GM18951 (cell line): ENCODE results near the gene EML6.

Experiments used
- POLR2A ChIP-seq: IDR thresholded peaks from 4 replicates; pipeline ENCODE4 v1.6.1; 2011; ENCODE audit warnings: mild to moderate bottlenecking; ENCODE audit not compliant: insufficient read length, insufficient read depth; ENCODE audit errors: extremely low read depth
- in situ Hi-C: fragments of 300-500 bp; cut with MboI; formaldehyde crosslinking; loops from one replicate; pipeline ENCODE4 v1.12.0; 2022; ENCODE audit warnings: low sequenced_read_pairs, mixed read lengths, inconsistent platforms; ENCODE audit not compliant: unreplicated experiment

Gene EML6

GRCh38 chr2:54945391-54946219 lies 222.1 kb downstream of the EML6 start:
- TF ChIP-seq POLR2A: no peak
- in situ Hi-C loops: no loop called here

DNA sequence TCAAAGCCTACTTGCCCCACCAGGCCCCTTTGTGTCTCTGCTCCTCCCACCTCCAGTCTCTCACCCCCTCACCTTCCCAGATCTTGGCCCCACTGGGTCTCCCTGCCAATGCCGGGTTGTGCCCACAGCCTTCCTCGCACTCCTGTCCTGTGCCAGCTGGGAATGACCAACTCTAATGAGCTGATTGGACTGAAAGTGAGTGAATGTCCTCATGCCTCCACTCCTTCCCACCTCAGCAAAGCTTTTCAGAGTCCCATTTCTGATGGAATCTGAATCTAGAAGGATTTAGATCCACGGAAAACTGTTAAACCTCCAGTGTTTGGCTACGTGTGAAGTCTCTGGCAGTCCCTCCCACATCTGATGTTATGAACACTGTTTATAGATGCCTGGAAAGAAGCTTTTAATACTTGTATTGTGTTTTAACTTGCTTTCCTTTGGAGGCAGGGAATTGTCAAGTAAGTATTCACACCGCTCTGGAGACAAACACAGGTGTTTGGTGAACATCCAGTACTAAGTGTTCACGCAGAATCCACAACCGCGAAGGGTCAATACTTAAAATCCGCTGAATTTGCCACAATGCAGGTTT lies 222.9 kb downstream of the EML6 start:
- in situ Hi-C loops: no loop called here

GRCh38 chr2:54947136-54947535 lies 223.7 kb downstream of the EML6 start:
- TF ChIP-seq POLR2A: no peak

More for the DNA sequence above, 222.9 kb downstream of the EML6 start:
- TF ChIP-seq POLR2A: no peak

GRCh38 chr2:54947646-54948045 lies 224.2 kb downstream of the EML6 start:
- no peak for TF ChIP-seq POLR2A

More at GRCh38 chr2:54947136-54947535, 223.7 kb downstream of the EML6 start:
- in situ Hi-C loops: no loop called here

DNA sequence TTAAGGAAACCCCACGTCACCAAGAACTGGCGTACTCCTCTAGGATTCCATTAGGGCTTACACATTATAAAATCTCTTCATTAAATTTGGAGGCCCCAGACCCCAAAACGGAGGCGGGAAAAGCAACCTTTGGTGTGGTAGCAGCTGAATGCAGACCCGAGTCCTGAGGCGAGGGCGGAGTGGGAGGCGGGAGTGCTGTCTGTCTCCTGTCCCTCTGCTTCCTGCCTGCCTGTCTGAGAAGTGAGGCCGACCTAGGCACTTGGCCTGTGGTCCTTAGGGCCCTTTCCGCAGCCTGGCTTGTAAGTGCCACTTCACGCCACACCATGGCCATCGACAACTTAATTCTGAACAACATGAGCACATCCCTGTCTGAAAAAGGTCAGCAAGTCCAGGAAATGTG lies 224.7 kb downstream of the EML6 start:
- in situ Hi-C loops: no loop called here
- no peak for TF ChIP-seq POLR2A

More at GRCh38 chr2:54947646-54948045, 224.2 kb downstream of the EML6 start:
- in situ Hi-C loops: no loop called here

DNA sequence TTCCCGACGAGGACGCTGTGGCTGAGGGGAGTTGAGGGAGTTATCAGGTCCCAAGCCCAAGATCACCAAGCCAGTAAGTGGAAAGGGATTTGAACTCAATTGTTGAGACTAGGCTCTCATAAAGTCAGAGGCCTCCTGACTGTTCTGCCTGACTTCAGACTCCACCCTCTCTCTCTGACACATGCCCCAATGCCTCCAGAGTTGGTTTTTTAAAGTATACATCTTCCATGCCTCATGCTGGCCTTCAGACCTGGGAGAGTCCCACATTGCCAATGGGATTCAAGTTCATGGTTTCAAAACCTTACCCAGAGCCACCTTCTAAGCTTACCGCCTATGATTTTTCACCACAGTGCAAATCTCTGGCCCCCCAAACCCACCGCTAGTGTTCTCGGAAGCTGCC lies 226.0 kb downstream of the EML6 start:
- in situ Hi-C loops: no loop called here
- no peak for TF ChIP-seq POLR2A

DNA sequence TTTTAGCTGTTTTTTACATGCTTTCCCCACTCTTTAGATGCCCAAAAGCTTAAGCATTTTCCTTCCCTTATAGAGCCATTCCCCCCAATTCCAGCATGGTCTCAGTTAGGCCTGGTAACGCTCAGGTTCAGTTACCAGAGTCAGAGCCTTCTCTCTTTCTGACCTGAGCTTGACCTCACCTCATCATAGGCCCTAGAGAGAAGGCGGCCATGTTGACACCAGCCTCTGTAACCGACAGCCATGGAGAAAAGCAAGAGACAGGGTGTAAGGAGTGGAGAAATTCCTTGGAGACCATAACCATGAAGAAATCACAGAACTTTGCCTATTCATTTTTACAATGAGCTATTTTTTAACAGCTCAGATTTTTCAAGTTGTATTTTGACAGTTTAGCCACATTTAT lies 227.3 kb downstream of the EML6 start:
- TF ChIP-seq POLR2A: no peak
- in situ Hi-C loops: no loop called here

DNA sequence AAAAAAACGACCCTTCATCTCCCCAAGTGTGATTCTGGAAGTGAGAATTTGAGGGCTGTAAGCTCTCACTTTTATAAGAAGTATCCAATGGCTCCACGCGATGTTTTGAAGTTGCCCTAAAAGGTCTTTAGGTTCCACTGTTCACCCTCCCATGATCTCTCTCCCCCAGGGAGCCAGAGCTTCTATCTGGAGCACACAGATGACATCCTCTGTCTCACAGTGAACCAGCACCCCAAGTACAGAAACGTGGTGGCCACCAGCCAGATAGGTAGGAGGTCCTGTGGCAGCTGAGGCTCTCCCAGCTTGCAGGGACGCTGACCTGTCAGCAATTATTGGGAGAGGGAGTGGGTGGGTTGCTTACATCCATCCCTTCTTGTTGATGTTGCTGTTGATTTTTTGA lies 229.0 kb downstream of the EML6 start:
- TF ChIP-seq POLR2A: no peak
- in situ Hi-C loops: no loop called here

DNA sequence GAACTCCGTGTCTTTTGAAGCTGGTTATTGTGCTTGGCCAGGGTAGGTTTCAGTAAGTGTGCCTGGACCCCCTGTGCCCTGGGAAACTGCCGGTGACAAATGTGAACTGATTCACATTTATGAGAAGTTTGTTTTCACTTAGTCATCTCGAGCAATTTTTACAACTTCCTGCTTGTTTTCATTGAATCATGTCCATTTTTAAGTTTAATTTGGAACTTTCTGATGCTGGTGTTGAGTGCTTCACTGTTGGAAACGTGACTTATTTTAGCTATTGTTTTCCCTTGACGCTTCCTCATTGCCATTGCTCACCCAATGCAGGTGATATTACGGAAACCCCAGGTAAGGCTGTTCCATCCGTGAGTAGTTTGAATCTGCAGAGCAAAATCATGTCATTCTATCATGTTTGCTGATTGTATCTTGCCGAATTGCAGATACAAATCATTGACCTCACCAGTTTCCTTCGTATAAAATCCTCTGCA lies 229.6 kb downstream of the EML6 start:
- in situ Hi-C loops: no loop called here
- TF ChIP-seq POLR2A: no peak

DNA sequence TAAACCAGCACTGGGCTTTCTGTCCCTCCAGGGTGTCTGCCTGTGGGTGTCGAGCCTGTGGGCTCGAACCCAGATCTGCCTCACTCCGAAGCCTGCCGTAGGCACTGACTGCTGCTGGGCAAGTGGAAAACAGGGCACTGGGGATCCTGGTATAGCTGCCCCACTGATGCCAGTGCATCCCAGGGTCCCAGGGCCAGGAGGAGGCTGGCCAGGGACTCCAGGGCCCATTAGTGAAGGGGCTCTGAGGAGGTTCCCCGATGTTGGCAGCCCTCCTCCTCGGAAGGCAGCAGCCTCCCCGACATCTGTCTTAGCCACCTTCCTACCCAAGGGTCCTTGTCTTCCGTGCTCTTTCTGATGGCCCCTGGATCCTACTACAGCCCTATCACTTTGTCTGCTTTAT lies 230.7 kb downstream of the EML6 start:
- TF ChIP-seq POLR2A: no peak
- in situ Hi-C loops: no loop called here

GRCh38 chr2:54954705-54955357 lies 231.4 kb downstream of the EML6 start:
- in situ Hi-C loops: no loop called here
- TF ChIP-seq POLR2A: no peak

- in situ Hi-C loops: no loop called here
- no peak for TF ChIP-seq POLR2A
These were observed 232.1 kb downstream of the EML6 start for GRCh38 chr2:54955358-54956110.

DNA sequence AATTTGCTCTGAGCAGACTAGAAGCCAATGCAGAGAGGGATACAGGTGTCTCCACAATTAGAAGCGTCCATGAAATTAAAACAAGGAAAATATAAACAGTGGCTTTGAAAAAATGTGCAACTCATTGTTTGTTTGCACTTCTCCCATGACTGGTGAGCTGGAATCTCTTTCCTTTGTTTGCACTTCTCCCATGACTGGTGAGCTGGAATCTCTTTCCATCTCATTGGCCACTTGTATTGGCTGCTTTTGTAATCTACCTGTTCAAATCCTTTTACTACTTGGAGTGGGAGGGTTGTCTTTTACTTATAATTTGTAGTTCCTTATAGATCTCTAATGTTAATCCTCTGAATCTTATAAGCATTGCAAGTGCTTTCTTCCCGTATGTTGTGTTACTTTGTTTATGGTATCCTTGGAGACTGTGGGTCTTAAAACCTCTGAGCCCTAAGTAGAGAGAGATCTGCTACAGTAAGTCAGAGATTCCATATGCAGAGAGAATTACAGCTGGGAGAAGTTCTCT lies 232.7 kb downstream of the EML6 start:
- TF ChIP-seq POLR2A: no peak
- in situ Hi-C loops: no loop called here

DNA sequence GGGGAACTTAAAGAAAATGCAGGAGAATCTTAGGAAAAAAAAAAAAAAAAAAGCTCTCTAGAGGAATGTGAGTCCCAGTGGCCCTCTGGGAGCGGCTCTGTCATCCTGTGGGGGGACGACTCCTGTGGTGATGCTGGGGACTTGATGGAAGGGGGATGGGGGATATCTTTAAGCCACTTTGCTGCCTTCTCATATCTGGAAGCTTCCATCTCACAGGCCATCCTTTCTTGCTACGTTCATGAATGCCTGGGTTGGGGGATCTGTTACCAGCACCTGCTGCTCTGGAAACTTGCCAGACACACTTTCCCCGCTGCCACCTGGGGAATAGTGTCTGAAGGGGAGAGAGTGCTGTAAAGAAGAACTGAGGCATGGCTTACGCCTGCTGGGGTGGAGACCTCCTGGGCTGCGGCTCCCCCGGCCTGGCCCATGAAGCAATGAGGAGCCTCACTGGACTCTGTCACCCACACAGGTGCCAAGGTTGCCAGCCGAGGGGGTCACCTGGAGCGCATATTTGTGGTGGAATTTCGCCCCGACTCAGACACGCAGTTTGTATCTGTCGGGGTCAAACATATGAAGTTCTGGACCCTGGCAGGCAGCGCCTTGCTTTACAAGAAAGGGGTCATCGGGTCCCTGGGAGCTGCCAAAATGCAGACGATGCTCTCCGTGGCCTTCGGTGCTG lies 234.0 kb downstream of the EML6 start:
- TF ChIP-seq POLR2A: no peak
- in situ Hi-C loops: no loop called here
